ENCODE measurements around the gene MAK.
"Not testable (repeated sequence)": the region's sequence is repeated elsewhere in the genome, so short reads cannot be mapped to it uniquely, and the experiment has no call there.

MAK gene

DNA sequence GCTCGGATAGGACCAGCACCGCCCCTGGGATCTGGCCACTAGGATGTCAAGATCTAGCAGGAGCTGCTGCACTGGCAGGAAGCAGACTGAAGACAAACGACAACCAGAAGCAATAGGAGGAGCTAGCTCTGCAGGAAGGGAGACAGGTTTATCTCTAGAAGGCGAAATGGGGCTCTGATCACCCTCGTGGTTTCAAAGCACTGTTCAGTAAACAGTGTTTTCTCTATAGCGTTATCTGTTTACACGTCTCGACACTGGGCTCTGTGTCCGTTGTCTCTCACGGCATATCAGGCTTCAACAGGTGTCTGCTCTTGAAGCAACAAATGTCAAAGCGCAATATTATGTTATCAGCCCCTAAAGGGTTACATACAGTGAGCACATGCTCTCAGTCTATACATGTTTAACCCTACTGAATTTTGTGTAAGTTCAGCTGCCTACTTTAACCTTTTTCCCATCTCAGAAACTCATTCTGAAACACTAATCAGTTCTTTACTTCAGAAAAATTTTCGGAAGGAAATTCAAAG, 66.9 kb downstream of the MAK start:
- no peak for DNase-seq (ENCODE audit: low read depth)

GRCh38 chr6:10769419-10769818, 68.9 kb downstream of the MAK start:
- no peak for DNase-seq (ENCODE audit: low read depth)

DNA sequence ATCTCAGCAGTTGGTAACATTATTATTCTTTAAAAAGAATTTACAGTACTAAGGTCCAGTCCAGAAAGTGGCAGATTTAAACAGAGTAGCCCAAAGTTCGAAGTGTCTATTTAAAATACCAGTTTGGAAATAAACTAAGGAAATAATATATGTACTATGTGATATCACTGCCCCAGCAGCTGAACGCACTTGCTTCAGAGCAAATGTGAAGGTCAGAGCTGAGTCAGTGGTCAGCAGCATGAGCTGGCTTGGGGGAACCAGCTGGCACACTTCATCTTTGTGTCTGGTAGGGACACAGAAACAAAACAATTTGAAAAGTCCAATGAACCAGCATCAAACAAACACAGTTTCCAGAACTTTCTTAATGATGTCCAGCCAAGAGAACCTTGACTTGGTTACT, 75.3 kb downstream of the MAK start:
- no peak for DNase-seq (ENCODE audit: low read depth)

GRCh38 chr6:10759884-10760329, 78.4 kb downstream of the MAK start:
- no peak for DNase-seq (ENCODE audit: low read depth)

- DNase-seq (ENCODE audit: low read depth) = no peak
Measured at GRCh38 chr6:10759312-10759839, 79.0 kb downstream of the MAK start.

DNA sequence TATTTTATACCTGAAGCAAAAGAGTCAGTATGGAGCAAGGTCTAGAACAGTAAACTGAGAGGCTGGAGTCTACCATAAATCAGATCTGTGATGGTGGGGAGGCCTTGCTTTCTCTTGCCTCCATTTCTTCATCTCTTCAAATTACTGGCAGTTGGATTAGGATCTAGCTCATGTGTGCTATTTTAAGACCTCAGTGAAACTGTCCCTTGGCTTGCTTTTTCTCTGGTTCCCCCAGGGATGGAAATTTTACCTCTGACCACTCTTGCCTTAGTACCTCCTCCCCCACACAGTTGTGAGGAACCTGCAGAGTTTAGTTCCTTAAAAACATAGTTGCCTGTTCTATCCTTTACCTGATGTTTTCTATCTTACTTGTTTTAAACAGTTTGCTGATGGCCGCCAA, 82.3 kb downstream of the MAK start:
- no peak for DNase-seq (ENCODE audit: low read depth)

GRCh38 chr6:10751757-10752156, 86.6 kb downstream of the MAK start:
- DNase-seq (ENCODE audit: low read depth) = not testable (repeated sequence)

DNA sequence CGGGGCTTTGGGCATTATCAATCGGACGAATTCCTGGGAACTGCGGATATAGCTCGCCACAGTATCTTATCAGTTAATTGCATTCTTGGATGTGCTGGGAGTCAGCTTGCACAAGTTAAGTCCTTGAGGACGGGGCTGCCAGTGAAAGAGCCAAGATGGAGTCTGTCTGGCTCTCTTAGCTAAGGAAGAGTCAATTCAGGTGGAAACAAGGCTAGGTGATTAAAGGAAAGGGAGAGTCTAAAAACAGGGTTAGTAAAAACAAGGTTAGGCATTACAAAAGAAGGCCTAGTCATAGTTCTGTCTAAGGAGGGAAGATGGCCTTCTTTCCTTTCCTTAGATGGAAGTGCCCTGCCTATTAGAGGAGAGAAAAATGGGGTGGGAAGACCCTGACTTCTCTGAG, 87.8 kb downstream of the MAK start:
- DNase-seq (ENCODE audit: low read depth) = not testable (repeated sequence)

GRCh38 chr6:10749734-10750133, 88.6 kb downstream of the MAK start:
- DNase-seq (ENCODE audit: low read depth) = no peak

DNA sequence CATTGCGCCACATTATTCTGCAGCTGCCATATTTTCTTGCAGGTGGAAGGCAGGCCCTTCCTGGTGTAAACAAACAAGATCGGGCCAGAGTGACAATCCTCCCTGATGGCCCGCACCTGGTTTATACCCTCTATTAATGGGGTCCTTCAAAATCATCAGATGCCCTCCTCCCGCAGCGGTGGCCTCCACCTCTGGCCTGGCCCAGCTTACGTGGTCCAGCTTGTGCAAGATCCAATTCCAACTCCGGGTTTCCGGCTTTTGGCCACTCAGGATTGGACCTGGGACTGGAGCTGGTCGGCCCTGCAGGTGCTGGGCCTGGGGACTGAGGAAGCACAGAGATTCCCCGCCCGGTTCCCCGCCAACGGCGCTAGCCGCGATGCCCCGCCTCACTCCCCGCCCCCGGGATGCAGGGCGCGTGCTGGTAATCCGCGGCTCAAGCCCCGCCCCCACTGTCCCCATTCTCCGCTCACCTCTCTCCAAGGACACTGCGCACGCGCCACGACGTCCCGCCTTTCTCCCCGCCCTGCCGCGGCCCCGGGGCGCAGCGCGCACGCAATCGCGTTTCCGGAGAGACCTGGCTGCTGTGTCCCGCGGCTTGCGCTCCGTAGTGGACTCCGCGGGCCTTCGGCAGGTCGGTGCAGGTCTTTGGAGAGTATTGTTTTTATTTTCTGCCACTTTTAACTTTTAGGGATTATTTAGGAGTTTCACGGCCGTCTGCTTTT, 90.9 kb downstream of the MAK start, which contains the start of gene TMEM14B:
TMEM14B (plus strand) TSS at position 555 of the 722 bp plus-strand sequence. CDS start 1,441 bp downstream, outside the sequence.
- DNase-seq (ENCODE audit: low read depth) = peak; percentile 100

DNA sequence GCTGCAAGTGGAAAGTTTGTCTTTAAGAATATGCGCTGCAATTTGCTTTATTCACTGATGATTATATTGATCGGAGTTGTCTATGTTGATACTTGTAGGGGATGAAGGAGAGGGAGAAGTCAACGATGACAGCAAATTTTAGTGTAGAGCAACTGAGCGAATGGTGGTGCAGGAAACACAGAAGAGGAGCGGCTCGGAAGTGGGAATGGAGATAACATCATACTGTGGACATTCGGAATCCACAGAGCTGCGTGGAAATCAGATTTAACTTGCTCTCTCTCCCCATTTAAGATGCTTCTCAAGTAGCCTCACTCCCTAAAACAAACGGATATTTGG, 91.5 kb downstream of the MAK start:
- DNase-seq (ENCODE audit: low read depth) = no peak

GRCh38 chr6:10745116-10745515, 93.2 kb downstream of the MAK start:
- no peak for DNase-seq (ENCODE audit: low read depth)

- no peak for DNase-seq (ENCODE audit: low read depth)
Measured at GRCh38 chr6:10743515-10743914, 94.8 kb downstream of the MAK start.

DNA sequence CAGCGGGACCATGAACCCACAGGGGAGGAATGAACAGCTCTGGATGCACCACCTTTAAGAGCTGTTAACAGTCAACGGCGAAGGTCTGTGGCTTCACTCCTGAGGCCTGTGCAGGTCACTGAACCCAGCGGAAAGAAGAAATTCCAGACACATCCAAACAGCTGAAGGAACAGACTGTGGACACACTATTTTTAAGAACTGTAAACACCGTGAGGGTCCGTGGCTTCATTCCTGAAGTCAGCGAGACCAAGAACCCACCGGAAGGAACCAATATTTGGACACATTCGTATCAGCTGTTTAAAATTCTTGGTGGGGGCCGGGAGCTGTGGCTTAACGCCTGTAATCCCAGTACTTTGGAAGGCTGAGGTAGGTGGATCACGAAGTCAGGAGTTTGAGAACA, 96.1 kb downstream of the MAK start:
- DNase-seq (ENCODE audit: low read depth) = no peak

- not testable (repeated sequence) for DNase-seq (ENCODE audit: low read depth)
Measured at GRCh38 chr6:10741643-10742042, 96.7 kb downstream of the MAK start.

DNA sequence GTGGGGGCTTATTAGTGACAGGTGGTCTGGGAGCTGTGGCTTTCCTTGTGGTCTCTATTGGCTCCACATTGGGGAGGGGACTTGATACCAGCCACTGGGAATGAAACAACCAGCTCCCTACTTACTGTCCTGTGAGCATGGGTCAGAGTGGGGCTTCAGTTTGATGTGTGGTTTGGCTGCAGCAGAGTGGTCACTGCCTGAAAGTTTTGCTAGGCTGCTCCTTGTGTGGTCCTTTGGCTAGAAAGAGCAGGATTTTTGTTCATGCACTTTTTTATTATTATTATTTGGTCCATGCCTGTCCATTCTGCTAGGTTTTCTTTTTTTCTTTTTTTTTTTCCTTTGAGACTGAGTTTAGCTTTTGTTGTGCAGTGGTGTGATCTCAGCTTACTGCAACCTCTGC, 98.3 kb downstream of the MAK start:
- no peak for DNase-seq (ENCODE audit: low read depth)

DNA sequence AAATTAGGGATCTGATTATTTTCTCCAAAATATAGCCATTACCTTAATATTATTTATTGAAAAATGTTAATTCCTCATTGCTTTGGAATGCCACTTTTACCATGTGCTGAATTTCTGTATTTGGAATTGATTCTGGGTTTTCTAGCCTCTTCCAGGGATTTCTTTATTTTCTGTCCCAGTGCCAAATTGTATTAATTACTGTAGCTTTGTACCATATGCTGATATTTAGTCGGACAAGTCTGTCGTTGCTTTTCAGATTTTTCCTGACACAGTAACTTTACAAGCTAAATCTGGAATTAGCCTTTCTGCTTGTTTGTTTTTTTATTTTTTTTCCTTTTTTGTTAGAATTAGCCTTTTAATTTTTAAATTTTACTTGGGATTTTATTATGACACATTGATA, 101.6 kb downstream of the MAK start:
- no peak for DNase-seq (ENCODE audit: low read depth)

DNA sequence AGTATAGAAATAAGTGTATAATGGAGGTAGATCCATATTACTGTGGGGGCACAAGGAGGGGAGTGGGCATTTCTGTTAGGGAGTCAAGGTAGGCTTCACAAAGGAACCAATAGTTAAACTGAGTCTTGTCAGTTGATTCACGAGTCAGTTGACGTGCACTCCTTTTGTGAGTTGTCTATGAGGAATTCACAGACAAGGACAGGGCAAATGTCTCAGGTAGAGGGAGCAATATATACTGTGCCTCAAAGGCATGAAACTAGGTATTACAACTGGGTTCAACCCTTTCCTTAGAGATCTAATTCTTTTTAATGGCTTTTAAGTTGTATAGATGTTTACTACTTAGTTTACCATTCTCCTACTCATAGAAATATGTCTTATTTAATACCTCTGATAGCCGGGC, 104.5 kb downstream of the MAK start:
- no peak for DNase-seq (ENCODE audit: low read depth)

DNA sequence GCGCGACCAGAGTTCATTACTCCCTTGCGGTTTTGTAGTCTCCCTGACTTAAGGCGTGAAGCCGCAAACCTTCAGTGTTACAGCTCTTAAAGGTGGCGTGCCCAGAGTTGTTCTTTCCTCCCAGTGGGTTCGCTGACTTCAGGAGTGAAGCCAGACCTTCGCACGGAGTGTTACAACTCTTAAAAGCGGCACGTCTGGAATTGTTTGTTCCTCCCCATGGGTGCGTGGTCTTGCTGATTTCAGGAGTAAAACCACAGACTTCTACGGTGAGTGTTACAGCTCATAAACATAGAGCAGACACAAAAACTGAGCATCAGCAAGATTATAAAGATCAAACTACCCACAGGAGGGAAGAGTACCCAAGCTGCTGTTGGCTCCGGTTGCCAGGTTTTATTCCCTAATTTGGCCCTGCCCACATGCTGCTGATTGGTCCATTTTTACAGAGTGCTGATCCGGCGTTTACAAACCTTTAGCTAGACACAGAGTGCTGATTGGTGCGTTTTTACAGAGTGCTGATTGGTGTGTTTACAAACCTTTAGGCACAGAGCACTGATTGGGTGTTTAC, 105.1 kb downstream of the MAK start:
- no peak for DNase-seq (ENCODE audit: low read depth)

GRCh38 chr6:10730254-10730653, 108.1 kb downstream of the MAK start:
- DNase-seq (ENCODE audit: low read depth) = no peak

GRCh38 chr6:10725716-10726115, 112.6 kb downstream of the MAK start:
- DNase-seq (ENCODE audit: low read depth) = no peak

- DNase-seq (ENCODE audit: low read depth) = no peak
Measured at GRCh38 chr6:10725044-10725443, 113.3 kb downstream of the MAK start.

DNA sequence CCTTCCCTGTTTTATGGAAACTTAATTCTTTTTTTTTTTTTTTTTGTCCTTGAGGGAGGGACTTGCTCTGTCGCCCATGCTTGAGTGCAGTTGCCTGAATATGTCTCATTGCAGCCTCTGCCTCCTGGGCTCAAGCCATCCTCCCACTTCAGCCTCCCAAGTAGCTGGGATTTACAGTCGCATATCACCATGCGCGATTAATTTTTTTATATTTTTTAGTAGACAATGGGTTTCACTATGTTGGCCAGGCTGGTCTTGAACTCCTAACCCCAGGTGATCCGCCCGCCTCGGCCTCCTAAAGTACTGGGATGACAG, 114.8 kb downstream of the MAK start:
- DNase-seq (ENCODE audit: low read depth) = no peak
